GM12891 (cell line): ENCODE measurements around the gene OLIG3.

Experiments
- POLR2A ChIP-seq: IDR thresholded peaks from 2 replicates; pipeline ENCODE4 v1.6.1; 2011; ENCODE audit warnings: low read depth, low read length, control low read depth
- POLR2AphosphoS5 ChIP-seq: IDR thresholded peaks from 2 replicates; pipeline ENCODE4 v1.6.1; 2011; ENCODE audit warnings: low read depth, low read length, control low read depth
- TAF1 ChIP-seq: IDR thresholded peaks from 2 replicates; pipeline ENCODE4 v1.6.1; 2011; ENCODE audit warnings: low read depth, low read length, control low read depth

- TF ChIP-seq POLR2A (no peak), POLR2AphosphoS5 (no peak), TAF1 (no peak)
Measured at GRCh38 chr6:137519629-137520176, 25.5 kb upstream of the OLIG3 start.
